Measurements from ENCODE around the gene BCORL1.

Gene BCORL1

GRCh38 chrX:130060122-130061069, 78.0 kb downstream of the BCORL1 start:
- peak; percentile 28 for DNase-seq (ENCODE audit: low read depth)

GRCh38 chrX:130066975-130067615, 84.7 kb downstream of the BCORL1 start:
- no peak for DNase-seq (ENCODE audit: low read depth)

- DNase-seq (ENCODE audit: low read depth): no peak
These were observed 89.3 kb downstream of the BCORL1 start for GRCh38 chrX:130071611-130072344.

- no peak for DNase-seq (ENCODE audit: low read depth)
These were observed 89.9 kb downstream of the BCORL1 start for GRCh38 chrX:130072345-130072740.

- no peak for DNase-seq (ENCODE audit: low read depth)
These were observed 93.3 kb downstream of the BCORL1 start for GRCh38 chrX:130075777-130076176.

- peak; percentile 73 for DNase-seq (ENCODE audit: low read depth)
These were observed 97.5 kb downstream of the BCORL1 start for GRCh38 chrX:130079824-130080406.

GRCh38 chrX:130080791-130081367, 98.4 kb downstream of the BCORL1 start:
- DNase-seq (ENCODE audit: low read depth): no peak

GRCh38 chrX:130081421-130082045, 99.1 kb downstream of the BCORL1 start:
- DNase-seq (ENCODE audit: low read depth): no peak

GRCh38 chrX:130082244-130083106, 100.0 kb downstream of the BCORL1 start:
- no peak for DNase-seq (ENCODE audit: low read depth)

- DNase-seq (ENCODE audit: low read depth): no peak
These were observed 100.7 kb downstream of the BCORL1 start for GRCh38 chrX:130083107-130083490.

- DNase-seq (ENCODE audit: low read depth): no peak
These were observed 101.4 kb downstream of the BCORL1 start for GRCh38 chrX:130083656-130084382.

GRCh38 chrX:130084631-130085237, 102.3 kb downstream of the BCORL1 start:
- DNase-seq (ENCODE audit: low read depth): no peak

GRCh38 chrX:130085551-130086446, 103.4 kb downstream of the BCORL1 start:
- DNase-seq (ENCODE audit: low read depth): peak; percentile 54

- no peak for DNase-seq (ENCODE audit: low read depth)
These were observed 104.2 kb downstream of the BCORL1 start for GRCh38 chrX:130086447-130087206.

- no peak for DNase-seq (ENCODE audit: low read depth)
These were observed 107.9 kb downstream of the BCORL1 start for GRCh38 chrX:130090364-130090763.

GRCh38 chrX:130091980-130092522, 109.6 kb downstream of the BCORL1 start:
- no peak for DNase-seq (ENCODE audit: low read depth)

GRCh38 chrX:130093271-130093670, 110.8 kb downstream of the BCORL1 start:
- DNase-seq (ENCODE audit: low read depth): no peak
